K562 (cell line): ENCODE measurements around the gene PRRG4.

Experiments used
- CEBPB ChIP-seq: fragments of 450-650 bp; IDR thresholded peaks from 2 replicates; pipeline ENCODE4 v1.6.1; 2016; ENCODE audit warnings: missing genetic modification characterization, missing compliant biosample characterization
- CTCF ChIP-seq, 3 experiments: IDR thresholded peaks in 2 of 3; conservative IDR thresholded peaks in 1 of 3; 2 replicates each; pipeline ENCODE4 v1.5.1; 2011 to 2012; ENCODE audit warnings: low read length in 3 of 3, mild to moderate bottlenecking in 3 of 3, control low read depth in 2 of 3, improper control_type of control experiment in 1 of 3, inconsistent platforms in 1 of 3, low read depth in 1 of 3, mixed read lengths in 1 of 3, moderate library complexity in 1 of 3; ENCODE audit not compliant: insufficient read depth in 2 of 3
- EZH2 ChIP-seq: IDR thresholded peaks from 2 replicates; pipeline ENCODE4 v1.6.1; 2012; ENCODE audit warnings: low read depth, mild to moderate bottlenecking, inconsistent platforms, low read length, borderline replicate concordance
- HIVEP1 ChIP-seq: fragments of 250-450 bp; sonication (Bioruptor Pico); IDR thresholded peaks from 2 replicates; pipeline ENCODE4 v1.4.0; 2020; ENCODE audit warnings: mild to moderate bottlenecking
- LARP7 ChIP-seq: fragments of 450-650 bp; IDR thresholded peaks from 2 replicates; pipeline ENCODE4 v1.6.1; 2016
- MAX ChIP-seq: sonication (generic); formaldehyde crosslinking; IDR thresholded peaks from 2 replicates; pipeline ENCODE4 v1.9.0; 2022; ENCODE audit warnings: mild to moderate bottlenecking, missing genetic modification reagents
- NFE2 ChIP-seq: IDR thresholded peaks from 2 replicates; pipeline ENCODE4 v1.6.1; 2014; ENCODE audit warnings: antibody characterized with exemption, low read depth
- NKRF ChIP-seq: fragments of 450-650 bp; IDR thresholded peaks from 2 replicates; pipeline ENCODE4 v1.6.1; 2016; ENCODE audit warnings: borderline replicate concordance
- TAF1 ChIP-seq: IDR thresholded peaks from 2 replicates; pipeline ENCODE4 v1.6.1; 2011; ENCODE audit warnings: mild to moderate bottlenecking, low read length, moderate library complexity; ENCODE audit not compliant: insufficient read depth, control insufficient read depth, severe bottlenecking; ENCODE audit errors: extremely low read depth
- TAF15 ChIP-seq: fragments of 200-400 bp; formaldehyde crosslinking; IDR thresholded peaks from 2 replicates; pipeline ENCODE4 v1.6.1; 2017; ENCODE audit warnings: mild to moderate bottlenecking, low read depth, low read length, moderate library complexity
- ZBTB7A ChIP-seq: IDR thresholded peaks from 2 replicates; pipeline ENCODE4 v1.6.1; 2011; ENCODE audit warnings: low read depth, mild to moderate bottlenecking, low read length, moderate library complexity, borderline replicate concordance; ENCODE audit not compliant: control insufficient read depth
- ZNF24 ChIP-seq: fragments of 450-650 bp; IDR thresholded peaks from 2 replicates; pipeline ENCODE4 v1.6.1; 2016

GRCh38 chr11:32899438-32899837 is 69.7 kb downstream of the PRRG4 start:
- TF ChIP-seq TAF15 (no peak), ZNF24 (no peak), EZH2 (no peak), MAX (CRISPR knock-in tag) (no peak), HIVEP1 (CRISPR knock-in tag) (no peak), NKRF (no peak), NFE2 (no peak), CTCF (IDR thresholded peaks at IDR 0.05 in 2 of 3, conservative IDR thresholded peaks at IDR 0.05 in 1 of 3; ENCODE audit: insufficient read depth in 2 of 3, low read depth in 1 of 3, low read length in 3 of 3) (no peak), LARP7 (no peak), CEBPB (tag) (no peak), TAF1 (no peak), ZBTB7A (no peak)
